Measurements from ENCODE around the gene KRT84.

The KRT84 gene

GRCh38 chr12:52331039-52331438 is 54.4 kb downstream of the KRT84 start:
- no peak overlapping the region for H3K4me3 ChIP-seq (ENCODE audit: low read depth, low read length)
- TF ChIP-seq, protein P1, sequence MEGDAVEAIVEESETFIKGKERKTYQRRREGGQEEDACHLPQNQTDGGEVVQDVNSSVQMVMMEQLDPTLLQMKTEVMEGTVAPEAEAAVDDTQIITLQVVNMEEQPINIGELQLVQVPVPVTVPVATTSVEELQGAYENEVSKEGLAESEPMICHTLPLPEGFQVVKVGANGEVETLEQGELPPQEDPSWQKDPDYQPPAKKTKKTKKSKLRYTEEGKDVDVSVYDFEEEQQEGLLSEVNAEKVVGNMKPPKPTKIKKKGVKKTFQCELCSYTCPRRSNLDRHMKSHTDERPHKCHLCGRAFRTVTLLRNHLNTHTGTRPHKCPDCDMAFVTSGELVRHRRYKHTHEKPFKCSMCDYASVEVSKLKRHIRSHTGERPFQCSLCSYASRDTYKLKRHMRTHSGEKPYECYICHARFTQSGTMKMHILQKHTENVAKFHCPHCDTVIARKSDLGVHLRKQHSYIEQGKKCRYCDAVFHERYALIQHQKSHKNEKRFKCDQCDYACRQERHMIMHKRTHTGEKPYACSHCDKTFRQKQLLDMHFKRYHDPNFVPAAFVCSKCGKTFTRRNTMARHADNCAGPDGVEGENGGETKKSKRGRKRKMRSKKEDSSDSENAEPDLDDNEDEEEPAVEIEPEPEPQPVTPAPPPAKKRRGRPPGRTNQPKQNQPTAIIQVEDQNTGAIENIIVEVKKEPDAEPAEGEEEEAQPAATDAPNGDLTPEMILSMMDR (conservative IDR thresholded peaks at IDR 0.05; ENCODE audit: low read depth, low read length) = no peak
- no peak for DNase-seq (ENCODE audit: low read depth)

GRCh38 chr12:52327830-52328500 is 57.5 kb downstream of the KRT84 start:
- TF ChIP-seq, protein P1 (conservative IDR thresholded peaks at IDR 0.05; ENCODE audit: low read depth, low read length) = no peak
- no peak for DNase-seq (ENCODE audit: low read depth)
- H3K4me3 ChIP-seq (ENCODE audit: low read depth, low read length) = no peak overlapping the region
